GM04504 (cell line): ENCODE results near the gene CHAF1A.
A peak's percentile ranks its signal among the peaks of the same experiment; 100 is the strongest.

ENCODE experiments used
- DNase-seq: peaks from one replicate; pipeline ENCODE4 v3.0.0-alpha.2; 2012; ENCODE audit warnings: low read depth

The CHAF1A gene

GRCh38 chr19:4456843-4457653 lies 54.6 kb downstream of the CHAF1A start:
- peak; percentile 21 for DNase-seq

GRCh38 chr19:4457654-4458395 lies 55.4 kb downstream of the CHAF1A start, which contains the start of gene UBXN6:
TSS of gene UBXN6 (minus strand) at chr19:4457794. CDS start at chr19:4457697, 97 bp downstream.
- peak; percentile 95 for DNase-seq

GRCh38 chr19:4464815-4465581 lies 62.6 kb downstream of the CHAF1A start:
- DNase-seq, result no peak

GRCh38 chr19:4467835-4468234 lies 65.4 kb downstream of the CHAF1A start:
- no peak for DNase-seq

- peak; percentile 100 for DNase-seq
Observed at GRCh38 chr19:4471403-4472173, 69.1 kb downstream of the CHAF1A start.

- no peak for DNase-seq
Observed at GRCh38 chr19:4472174-4472974, 69.9 kb downstream of the CHAF1A start, which contains the start of gene HDGFL2. TSS of gene HDGFL2 (plus strand) at chr19:4472297. CDS start at chr19:4472351, 54 bp downstream.

- DNase-seq, result no peak
Observed at GRCh38 chr19:4473011-4473762, 70.7 kb downstream of the CHAF1A start.

GRCh38 chr19:4473763-4474513 lies 71.5 kb downstream of the CHAF1A start:
- no peak for DNase-seq

GRCh38 chr19:4474514-4475022 lies 72.1 kb downstream of the CHAF1A start:
- DNase-seq, result no peak

GRCh38 chr19:4477034-4477801 lies 74.8 kb downstream of the CHAF1A start:
- no peak for DNase-seq

GRCh38 chr19:4482721-4483364 lies 80.4 kb downstream of the CHAF1A start:
- DNase-seq, result no peak

- DNase-seq, result no peak
Observed at GRCh38 chr19:4483385-4483784, 80.9 kb downstream of the CHAF1A start.

- DNase-seq, result no peak
Observed at GRCh38 chr19:4487572-4487971, 85.1 kb downstream of the CHAF1A start.

GRCh38 chr19:4488496-4488895 lies 86.1 kb downstream of the CHAF1A start:
- no peak for DNase-seq

- DNase-seq, result no peak
Observed at GRCh38 chr19:4491446-4491845, 89.0 kb downstream of the CHAF1A start.

GRCh38 chr19:4492337-4493103 lies 90.1 kb downstream of the CHAF1A start:
- no peak for DNase-seq
